Naive B cell (primary cell): ENCODE measurements around the gene FHOD3. TPM values are rescaled to one million over a fixed set of nuclear protein-coding genes. Genes with fewer than 3 reads are reported as not detected.
A peak's percentile ranks its signal among the peaks of the same experiment; 100 is the strongest.

Experiments used
- ATAC-seq, 2 donors: fragments of 150-1000 bp; cut with Tn5 transposase; 2 replicates each; pipeline ENCODE4 v1.10.0; 2021; ENCODE audit warnings: low read depth in 2 of 2, mild to moderate bottlenecking in 2 of 2, moderate library complexity in 2 of 2
- DNase-seq: peaks from one replicate; pipeline ENCODE4 v3.0.0; 2022
- H3K27ac Mint-ChIP-seq, 6 donors: one replicate each; pipeline ENCODE4 v1.8.0; 2020 to 2022; ENCODE audit warnings: mild to moderate bottlenecking in 6 of 6, mixed read lengths in 6 of 6, moderate library complexity in 5 of 6, inconsistent platforms in 2 of 6
- H3K27me3 Mint-ChIP-seq, 3 donors: one replicate each; pipeline ENCODE4 v1.8.0; 2021 to 2022; ENCODE audit warnings: mixed read lengths in 3 of 3, mild to moderate bottlenecking in 1 of 3
- H3K36me3 Mint-ChIP-seq, 2 donors: one replicate each; pipeline ENCODE4 v1.8.0; 2020 to 2022; ENCODE audit warnings: mixed read lengths in 2 of 2, inconsistent platforms in 1 of 2, mild to moderate bottlenecking in 1 of 2
- H3K4me1 Mint-ChIP-seq, 3 donors: one replicate each; pipeline ENCODE4 v1.8.0; 2020 to 2022; ENCODE audit warnings: mixed read lengths in 3 of 3, inconsistent platforms in 1 of 3, mild to moderate bottlenecking in 1 of 3, moderate library complexity in 1 of 3
- H3K4me3 Mint-ChIP-seq, 8 donors: one replicate each; pipeline ENCODE4 v1.8.0; 2020 to 2022; ENCODE audit warnings: mild to moderate bottlenecking in 8 of 8, mixed read lengths in 8 of 8, moderate library complexity in 8 of 8, inconsistent platforms in 2 of 8
- H3K9me3 Mint-ChIP-seq, 7 donors: one replicate each; pipeline ENCODE4 v1.8.0; 2020 to 2022; ENCODE audit warnings: mixed read lengths in 7 of 7, mild to moderate bottlenecking in 5 of 7, inconsistent platforms in 2 of 7, moderate library complexity in 1 of 7
- polyA plus RNA-seq, 6 donors: library from polyadenylated mRNA; unstranded; fragments of 300-500 nt; fragmentation: Illumina TruSeq; gene quantifications; one replicate each; pipeline ENCODE4 v1.2.3, GENCODE V29; 2021; ENCODE audit warnings: low read depth in 6 of 6

Gene FHOD3
- polyA plus RNA-seq, 6 donors from 2014 or later = not detected

GRCh38 chr18:36649205-36649604 is 351.7 kb downstream of the FHOD3 start:
- Mint-ChIP-seq H3K27ac (no peak overlapping the region), H3K4me1 (no peaks in the 10 kb centered on the region), H3K9me3 (peaks cover 0 to 11% (median 3%) of the 10 kb centered on the region in 7 donors), H3K36me3 (no peaks in the 10 kb centered on the region), H3K4me3 (no peak overlapping the region), H3K27me3 (peaks cover 4 to 28% (median 25%) of the 10 kb centered on the region in 3 donors)
- ATAC-seq (no peak), DNase-seq (no peak)

DNA sequence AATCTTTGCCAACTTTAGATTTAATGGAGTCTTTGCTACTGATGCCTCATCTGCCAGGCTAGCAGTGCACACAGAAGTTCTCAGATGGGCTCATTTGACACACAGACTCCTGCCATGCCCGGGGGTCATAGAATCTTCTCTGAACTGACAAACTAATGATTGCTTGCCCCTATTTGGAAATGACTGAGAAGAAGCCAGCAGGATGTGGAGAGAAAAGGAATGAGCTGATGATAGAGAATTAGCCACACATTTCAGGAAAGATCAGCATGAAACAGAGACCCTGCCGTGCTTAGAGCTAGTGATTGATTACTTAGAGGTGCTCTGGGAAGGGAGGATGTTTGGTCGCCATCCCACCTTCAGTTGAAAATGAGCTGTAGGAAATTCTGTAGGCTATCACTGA is 352.8 kb downstream of the FHOD3 start:
- ATAC-seq (no peak), DNase-seq (no peak)
- Mint-ChIP-seq H3K9me3 (peaks cover 0 to 11% (median 3%) of the 10 kb centered on the region in 7 donors), H3K27me3 (peaks cover 4 to 27% (median 25%) of the 10 kb centered on the region in 3 donors), H3K4me3 (no peak overlapping the region), H3K36me3 (no peaks in the 10 kb centered on the region), H3K27ac (no peak overlapping the region), H3K4me1 (no peaks in the 10 kb centered on the region)

GRCh38 chr18:36650906-36651305 is 353.4 kb downstream of the FHOD3 start:
- H3K4me1 Mint-ChIP-seq = no peaks in the 10 kb centered on the region

GRCh38 chr18:36652503-36652902 is 355.0 kb downstream of the FHOD3 start:
- DNase-seq (no peak), ATAC-seq (no peak)
- Mint-ChIP-seq H3K27ac (no peak overlapping the region), H3K4me3 (peak overlapping the region in 1 of 8 donors; percentile 53), H3K27me3 (peaks cover 6 to 33% (median 22%) of the 10 kb centered on the region in 3 donors), H3K36me3 (no peaks in the 10 kb centered on the region), H3K9me3 (peaks cover 0 to 11% (median 3%) of the 10 kb centered on the region in 7 donors), H3K4me1 (no peaks in the 10 kb centered on the region)

More at GRCh38 chr18:36650906-36651305, 353.4 kb downstream of the FHOD3 start:
- Mint-ChIP-seq H3K27ac (no peak overlapping the region), H3K4me3 (no peak overlapping the region), H3K9me3 (peaks cover 0 to 11% (median 3%) of the 10 kb centered on the region in 7 donors), H3K27me3 (peaks cover 6 to 33% (median 26%) of the 10 kb centered on the region in 3 donors), H3K36me3 (no peaks in the 10 kb centered on the region)
- ATAC-seq = no peak
- DNase-seq = no peak

- peaks cover 6 to 25% (median 21%) of the 10 kb centered on the region in 3 donors for H3K27me3 Mint-ChIP-seq
- H3K27ac Mint-ChIP-seq = no peak overlapping the region
- H3K36me3 Mint-ChIP-seq = no peaks in the 10 kb centered on the region
- no peaks in the 10 kb centered on the region for H3K4me1 Mint-ChIP-seq
- ATAC-seq = no peak
- H3K4me3 Mint-ChIP-seq = peak overlapping the region in 1 of 8 donors; percentile 53
- no peak for DNase-seq
- H3K9me3 Mint-ChIP-seq = peaks cover 0 to 4% (median 1%) of the 10 kb centered on the region in 7 donors
These were observed 355.8 kb downstream of the FHOD3 start for GRCh38 chr18:36653141-36653869.

- DNase-seq = no peak
- Mint-ChIP-seq H3K27me3 (peaks cover 6 to 25% (median 20%) of the 10 kb centered on the region in 3 donors), H3K9me3 (peaks cover 0 to 4% (median 1%) of the 10 kb centered on the region in 7 donors), H3K4me3 (no peak overlapping the region), H3K36me3 (no peaks in the 10 kb centered on the region), H3K4me1 (no peaks in the 10 kb centered on the region), H3K27ac (no peak overlapping the region)
- ATAC-seq = no peak
These were observed 356.4 kb downstream of the FHOD3 start for GRCh38 chr18:36653870-36654269.

DNA sequence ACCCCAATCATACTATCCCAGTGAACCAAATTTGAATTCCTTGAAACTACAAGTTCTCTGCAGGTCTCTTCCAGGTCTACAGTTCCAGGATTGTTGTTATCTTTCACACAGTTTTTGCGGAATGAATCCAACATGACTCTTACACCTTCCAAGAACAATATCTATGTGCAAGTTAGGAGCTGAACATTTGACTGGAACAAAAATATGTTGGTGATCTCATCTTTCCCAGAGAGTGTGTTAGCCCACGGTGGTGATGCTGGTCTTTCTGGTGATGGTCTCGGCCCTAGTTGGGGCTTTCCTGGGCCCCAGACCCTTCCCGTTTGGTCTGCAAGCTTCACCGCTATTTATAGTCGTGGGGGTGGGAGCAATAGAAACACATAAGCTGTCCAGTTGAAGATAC is 357.6 kb downstream of the FHOD3 start:
- Mint-ChIP-seq H3K9me3 (peaks cover 0 to 2% (median 0%) of the 10 kb centered on the region in 7 donors), H3K4me3 (no peak overlapping the region), H3K27me3 (peaks cover 6 to 20% (median 11%) of the 10 kb centered on the region in 3 donors), H3K4me1 (no peaks in the 10 kb centered on the region), H3K36me3 (no peaks in the 10 kb centered on the region), H3K27ac (peak overlapping the region in 1 of 6 donors; percentile 58)
- no peak for ATAC-seq
- no peak for DNase-seq

GRCh38 chr18:36655930-36656329 is 358.4 kb downstream of the FHOD3 start:
- Mint-ChIP-seq H3K9me3 (peaks cover 0 to 1% (median 0%) of the 10 kb centered on the region in 7 donors), H3K4me1 (no peaks in the 10 kb centered on the region), H3K27me3 (peaks cover 6 to 20% (median 11%) of the 10 kb centered on the region in 3 donors), H3K27ac (no peak overlapping the region), H3K4me3 (no peak overlapping the region), H3K36me3 (no peaks in the 10 kb centered on the region)
- no peak for DNase-seq
- ATAC-seq = no peak

GRCh38 chr18:36658611-36659010 is 361.1 kb downstream of the FHOD3 start:
- no peak for DNase-seq
- peaks cover 4 to 18% (median 6%) of the 10 kb centered on the region in 3 donors for H3K27me3 Mint-ChIP-seq
- H3K36me3 Mint-ChIP-seq = no peaks in the 10 kb centered on the region
- no peaks in the 10 kb centered on the region for H3K4me1 Mint-ChIP-seq
- ATAC-seq = no peak
- peaks cover 0 to 1% (median 0%) of the 10 kb centered on the region in 7 donors for H3K9me3 Mint-ChIP-seq
- H3K4me3 Mint-ChIP-seq = no peak overlapping the region
- no peak overlapping the region for H3K27ac Mint-ChIP-seq

DNA sequence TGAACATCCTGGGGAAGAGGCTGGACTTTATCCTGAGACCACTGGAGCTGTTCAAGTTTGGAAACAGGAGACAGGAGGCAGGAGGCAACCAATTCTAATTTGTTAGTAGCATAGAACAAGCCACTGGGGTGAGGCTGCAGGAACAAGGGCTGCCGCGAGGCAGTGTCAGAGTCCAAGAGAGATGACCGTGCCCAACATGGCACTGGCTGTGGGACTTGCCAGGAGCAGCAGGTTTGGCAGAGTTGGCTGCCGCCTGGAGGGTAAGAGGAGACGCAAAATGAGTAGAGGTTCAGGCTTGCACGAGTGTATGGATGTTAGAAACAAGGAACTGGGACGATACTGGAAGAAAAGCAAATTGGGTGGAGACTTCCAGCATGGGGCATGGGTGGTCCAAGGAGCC is 362.8 kb downstream of the FHOD3 start:
- no peaks in the 10 kb centered on the region for H3K36me3 Mint-ChIP-seq
- H3K9me3 Mint-ChIP-seq = peaks cover 0 to 1% (median 0%) of the 10 kb centered on the region in 7 donors
- ATAC-seq (no peak), DNase-seq (no peak)
- peaks cover 2 to 17% (median 6%) of the 10 kb centered on the region in 3 donors for H3K27me3 Mint-ChIP-seq
- H3K4me1 Mint-ChIP-seq = no peaks in the 10 kb centered on the region
- peak overlapping the region in 1 of 8 donors; percentile 78 for H3K4me3 Mint-ChIP-seq
- no peak overlapping the region for H3K27ac Mint-ChIP-seq

DNA sequence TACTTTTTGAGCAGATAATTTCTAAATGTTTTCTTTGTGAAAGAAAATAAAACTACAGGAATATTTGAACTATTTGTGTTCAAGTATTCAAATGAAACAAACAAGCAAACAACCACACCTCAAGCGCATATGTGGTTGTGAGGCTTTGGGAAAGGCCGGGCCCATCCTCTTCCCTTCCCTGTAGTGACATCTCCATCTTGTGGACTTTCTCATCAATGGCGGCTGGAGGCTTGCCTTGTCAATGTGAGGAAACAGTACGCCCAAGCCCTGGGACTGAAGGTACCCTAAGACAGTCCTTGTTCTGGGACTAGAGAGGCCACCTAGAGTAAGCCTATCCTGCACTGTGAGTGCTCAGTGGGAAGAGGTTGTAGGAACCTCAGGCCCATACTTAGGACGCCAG is 364.5 kb downstream of the FHOD3 start:
- Mint-ChIP-seq H3K9me3 (peaks cover 0 to 5% (median 0%) of the 10 kb centered on the region in 7 donors), H3K27ac (no peak overlapping the region)

GRCh38 chr18:36663312-36663711 is 365.8 kb downstream of the FHOD3 start:
- ATAC-seq = no peak
- Mint-ChIP-seq H3K9me3 (peaks cover 0 to 5% (median 0%) of the 10 kb centered on the region in 7 donors), H3K36me3 (no peaks in the 10 kb centered on the region), H3K27ac (no peak overlapping the region), H3K4me3 (no peak overlapping the region), H3K27me3 (peaks cover 0 to 12% (median 7%) of the 10 kb centered on the region in 3 donors), H3K4me1 (no peaks in the 10 kb centered on the region)
- DNase-seq = no peak

More for the DNA sequence above, 364.5 kb downstream of the FHOD3 start:
- H3K4me1 Mint-ChIP-seq = no peaks in the 10 kb centered on the region
- no peaks in the 10 kb centered on the region for H3K36me3 Mint-ChIP-seq
- no peak for ATAC-seq
- H3K4me3 Mint-ChIP-seq = peak overlapping the region in 1 of 8 donors; percentile 61
- H3K27me3 Mint-ChIP-seq = peaks cover 0 to 12% (median 7%) of the 10 kb centered on the region in 3 donors
- DNase-seq = no peak

DNA sequence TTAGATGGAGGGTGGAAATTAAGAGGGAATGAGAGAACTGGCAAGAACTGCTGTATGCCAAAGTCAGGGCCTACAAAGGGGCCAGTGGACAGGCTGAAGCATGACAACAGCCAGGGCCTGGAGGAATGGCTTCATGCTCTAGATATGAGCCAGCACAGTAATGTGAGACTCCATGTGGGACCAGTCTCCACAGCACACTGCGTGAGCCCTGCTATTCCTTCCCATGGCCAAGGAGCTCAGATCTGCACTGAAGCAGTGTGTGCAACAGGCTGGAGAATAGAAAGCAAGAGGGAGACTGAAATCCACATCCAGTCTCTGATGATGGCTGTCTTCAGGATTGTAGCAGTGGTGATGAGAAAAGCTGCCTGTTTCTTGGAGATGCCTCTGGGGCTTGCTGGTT is 368.4 kb downstream of the FHOD3 start:
- DNase-seq (no peak), ATAC-seq (no peak)
- no peaks in the 10 kb centered on the region for H3K4me1 Mint-ChIP-seq
- H3K4me3 Mint-ChIP-seq = no peak overlapping the region
- H3K27me3 Mint-ChIP-seq = peaks cover 4 to 13% (median 7%) of the 10 kb centered on the region in 3 donors
- peaks cover 0 to 5% (median 0%) of the 10 kb centered on the region in 7 donors for H3K9me3 Mint-ChIP-seq
- H3K36me3 Mint-ChIP-seq = no peaks in the 10 kb centered on the region
- no peak overlapping the region for H3K27ac Mint-ChIP-seq

DNA sequence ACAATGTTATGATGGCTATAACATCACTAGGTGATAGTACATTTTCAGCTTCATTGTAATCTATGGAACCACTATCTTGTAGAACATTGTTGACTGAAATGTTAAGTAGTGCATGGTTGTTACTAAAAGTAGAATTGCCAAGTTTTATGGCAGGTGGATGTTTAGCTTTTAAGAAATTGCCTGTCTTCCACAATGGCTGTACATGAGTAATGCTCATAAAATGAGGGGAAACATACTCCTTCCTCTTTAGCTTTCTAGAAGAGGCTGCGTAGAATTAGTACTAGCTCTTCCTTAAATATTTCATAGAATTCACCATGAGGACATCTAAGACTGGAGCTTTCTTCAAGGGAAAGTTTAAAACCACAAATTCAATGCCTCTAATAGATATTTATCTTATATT is 370.3 kb downstream of the FHOD3 start:
- Mint-ChIP-seq H3K9me3 (peaks cover 0 to 5% (median 0%) of the 10 kb centered on the region in 7 donors), H3K36me3 (no peaks in the 10 kb centered on the region), H3K27ac (no peak overlapping the region), H3K4me1 (peaks cover 0 to 3% (median 0%) of the 10 kb centered on the region in 3 donors), H3K27me3 (peaks cover 4 to 23% (median 7%) of the 10 kb centered on the region in 3 donors), H3K4me3 (no peak overlapping the region)
- no peak for DNase-seq
- ATAC-seq = no peak
